ENCODE data around the gene MEX3D.
A peak's percentile ranks its signal among the peaks of the same experiment; 100 is the strongest.
"Not testable (repeated sequence)": the region's sequence is repeated elsewhere in the genome, so short reads cannot be mapped to it uniquely, and the experiment has no call there.

MEX3D gene

GRCh38 chr19:1540365-1540925 is 27.7 kb downstream of the MEX3D start:
- no peak for FAIRE-seq
- DNase-seq (ENCODE audit: low spot score): no peak

GRCh38 chr19:1539749-1540148 is 28.4 kb downstream of the MEX3D start:
- DNase-seq (ENCODE audit: low spot score); FAIRE-seq: not testable (repeated sequence)

GRCh38 chr19:1538978-1539377 is 29.1 kb downstream of the MEX3D start:
- DNase-seq (ENCODE audit: low spot score) (no peak), FAIRE-seq (no peak)

GRCh38 chr19:1535699-1536098 is 32.4 kb downstream of the MEX3D start:
- not testable (repeated sequence) for FAIRE-seq; DNase-seq (ENCODE audit: low spot score)

- DNase-seq (ENCODE audit: low spot score): no peak
Measured at GRCh38 chr19:1534972-1535371, 33.2 kb downstream of the MEX3D start.

GRCh38 chr19:1533510-1534150 is 34.5 kb downstream of the MEX3D start:
- FAIRE-seq: no peak
- DNase-seq (ENCODE audit: low spot score): no peak

More at GRCh38 chr19:1534972-1535371, 33.2 kb downstream of the MEX3D start:
- no peak for FAIRE-seq

GRCh38 chr19:1532003-1532402 is 36.1 kb downstream of the MEX3D start:
- DNase-seq (ENCODE audit: low spot score) (no peak), FAIRE-seq (no peak)

GRCh38 chr19:1531587-1531986 is 36.5 kb downstream of the MEX3D start:
- FAIRE-seq: no peak

GRCh38 chr19:1530856-1531255 is 37.3 kb downstream of the MEX3D start:
- not testable (repeated sequence) for FAIRE-seq; DNase-seq (ENCODE audit: low spot score)

More at GRCh38 chr19:1531587-1531986, 36.5 kb downstream of the MEX3D start:
- no peak for DNase-seq (ENCODE audit: low spot score)

- no peak for FAIRE-seq
- no peak for DNase-seq (ENCODE audit: low spot score)
Measured at GRCh38 chr19:1529430-1529816, 38.7 kb downstream of the MEX3D start.

GRCh38 chr19:1528596-1529429 is 39.3 kb downstream of the MEX3D start:
- FAIRE-seq: no peak
- DNase-seq (ENCODE audit: low spot score): no peak

GRCh38 chr19:1527650-1528309 is 40.3 kb downstream of the MEX3D start:
- no peak for DNase-seq (ENCODE audit: low spot score)
- no peak for FAIRE-seq

GRCh38 chr19:1526979-1527649 is 41.0 kb downstream of the MEX3D start:
- DNase-seq (ENCODE audit: low spot score): no peak
- FAIRE-seq: no peak

GRCh38 chr19:1526066-1526778 is 41.9 kb downstream of the MEX3D start:
- DNase-seq (ENCODE audit: low spot score) (no peak), FAIRE-seq (no peak)

- FAIRE-seq (no peak), DNase-seq (ENCODE audit: low spot score) (no peak)
Measured at GRCh38 chr19:1525343-1525742, 42.8 kb downstream of the MEX3D start.

GRCh38 chr19:1524972-1525325 is 43.2 kb downstream of the MEX3D start:
- peak; percentile 5 for FAIRE-seq
- DNase-seq (ENCODE audit: low spot score): no peak

- DNase-seq (ENCODE audit: low spot score) (no peak), FAIRE-seq (peak; percentile 40)
Measured at GRCh38 chr19:1524287-1524971, 43.7 kb downstream of the MEX3D start.

- DNase-seq (ENCODE audit: low spot score) (no peak), FAIRE-seq (no peak)
Measured at GRCh38 chr19:1523412-1524286, 44.5 kb downstream of the MEX3D start, which contains the start of gene PLK5. TSS of gene PLK5 (plus strand) at chr19:1524077. CDS start at chr19:1526997, 2,920 bp downstream.

GRCh38 chr19:1522838-1523237 is 45.3 kb downstream of the MEX3D start:
- no peak for DNase-seq (ENCODE audit: low spot score)
- no peak for FAIRE-seq
